Activated gamma-delta T cell treated with anti-CD3 and anti-CD28 coated beads, Interleukin-2, amount 50 U/mL, for 16 hours (primary cell): ENCODE data around the gene RIMBP2.
"Not testable (repeated sequence)": the region's sequence is repeated elsewhere in the genome, so short reads cannot be mapped to it uniquely, and the experiment has no call there.

ENCODE experiments used
- DNase-seq: peaks from one replicate; pipeline ENCODE4 v3.0.0-alpha.2; 2020; ENCODE audit warnings: low read depth

Gene RIMBP2

DNA sequence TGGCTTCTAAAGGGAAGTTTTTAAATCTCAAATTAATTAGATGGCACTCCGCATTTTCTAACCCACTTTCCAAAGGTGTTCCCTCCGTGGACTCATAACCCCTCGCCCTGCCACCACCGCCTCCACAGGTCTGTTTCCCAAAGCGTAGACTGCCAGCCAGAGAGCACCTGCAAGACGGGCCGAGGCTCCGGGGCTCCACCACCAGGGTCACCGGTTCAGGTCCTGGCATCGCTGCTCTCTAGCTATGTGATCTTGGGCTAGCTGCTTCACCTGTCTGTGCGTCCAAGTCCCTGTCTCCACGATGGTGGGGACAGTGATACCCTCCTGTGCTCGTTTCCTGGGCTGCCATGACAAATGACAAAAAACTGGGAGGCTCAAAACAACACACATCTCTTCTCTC, 11.5 kb downstream of the RIMBP2 start:
- DNase-seq = no peak

- no peak for DNase-seq
Measured at GRCh38 chr12:130703733-130704375, 12.2 kb downstream of the RIMBP2 start.

DNA sequence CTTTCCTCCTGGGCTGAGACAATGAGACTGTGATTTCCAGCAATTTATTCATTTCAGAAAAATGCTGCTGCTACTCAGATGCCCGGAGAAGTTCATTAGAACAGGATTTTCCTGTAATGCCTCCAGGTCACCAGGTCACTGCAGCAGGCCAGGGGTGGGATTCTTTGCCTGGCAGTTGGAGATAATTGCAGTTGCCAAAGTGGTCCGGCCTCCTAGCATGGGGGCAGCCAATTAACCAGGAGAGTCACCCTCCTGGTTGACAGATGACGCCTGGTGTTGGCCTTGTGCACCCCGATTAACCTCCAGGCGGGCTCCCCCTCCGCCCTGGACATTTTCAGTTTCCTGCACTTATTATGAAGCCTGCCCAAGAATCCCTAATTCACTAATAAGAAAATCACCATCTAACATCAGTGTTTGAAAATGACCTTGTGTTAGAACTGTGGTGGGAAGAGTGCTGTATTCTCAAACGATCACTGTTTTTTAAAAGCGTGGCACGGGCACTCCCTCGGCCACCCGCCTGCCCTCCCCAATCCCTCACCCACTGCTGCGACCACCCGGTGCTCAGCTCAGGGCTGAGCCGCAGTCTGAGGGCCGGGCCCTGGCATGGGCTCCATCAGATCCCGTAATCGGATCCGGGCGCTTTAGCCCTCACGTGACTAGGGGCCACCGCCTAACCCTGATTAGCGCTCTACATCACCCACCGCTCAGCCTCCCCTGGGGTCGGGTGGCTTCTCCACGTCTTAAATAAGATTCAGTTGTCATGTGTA, 12.9 kb downstream of the RIMBP2 start:
- DNase-seq = no peak

GRCh38 chr12:130701402-130701744, 14.7 kb downstream of the RIMBP2 start:
- no peak for DNase-seq

- DNase-seq = no peak
Measured at GRCh38 chr12:130700492-130701401, 15.4 kb downstream of the RIMBP2 start.

DNA sequence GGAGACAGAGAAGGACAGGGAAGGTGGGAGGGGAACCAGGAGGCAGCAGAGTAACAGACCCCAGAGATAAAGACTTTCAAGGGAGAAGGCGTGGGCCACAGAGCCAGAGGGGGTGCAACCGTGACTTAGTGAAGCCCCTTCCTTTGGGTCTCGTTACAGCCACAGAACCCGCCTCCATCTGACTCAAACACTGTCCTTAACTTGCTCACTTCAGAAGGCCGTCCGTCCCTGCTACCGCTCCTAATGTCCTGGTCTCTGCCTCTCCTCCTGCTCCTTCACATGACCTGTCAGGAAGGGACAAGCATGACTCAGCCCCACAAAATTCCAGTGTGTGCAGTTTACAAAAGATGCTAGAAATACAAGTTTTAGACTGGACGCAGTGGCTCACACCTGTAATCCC, 18.0 kb downstream of the RIMBP2 start:
- DNase-seq = no peak

GRCh38 chr12:130696379-130697100, 19.6 kb downstream of the RIMBP2 start:
- DNase-seq = no peak

- no peak for DNase-seq
Measured at GRCh38 chr12:130695061-130695460, 21.0 kb downstream of the RIMBP2 start.

- no peak for DNase-seq
Measured at GRCh38 chr12:130689408-130690405, 26.4 kb downstream of the RIMBP2 start.

GRCh38 chr12:130688999-130689398, 27.1 kb downstream of the RIMBP2 start:
- DNase-seq = not testable (repeated sequence)

DNA sequence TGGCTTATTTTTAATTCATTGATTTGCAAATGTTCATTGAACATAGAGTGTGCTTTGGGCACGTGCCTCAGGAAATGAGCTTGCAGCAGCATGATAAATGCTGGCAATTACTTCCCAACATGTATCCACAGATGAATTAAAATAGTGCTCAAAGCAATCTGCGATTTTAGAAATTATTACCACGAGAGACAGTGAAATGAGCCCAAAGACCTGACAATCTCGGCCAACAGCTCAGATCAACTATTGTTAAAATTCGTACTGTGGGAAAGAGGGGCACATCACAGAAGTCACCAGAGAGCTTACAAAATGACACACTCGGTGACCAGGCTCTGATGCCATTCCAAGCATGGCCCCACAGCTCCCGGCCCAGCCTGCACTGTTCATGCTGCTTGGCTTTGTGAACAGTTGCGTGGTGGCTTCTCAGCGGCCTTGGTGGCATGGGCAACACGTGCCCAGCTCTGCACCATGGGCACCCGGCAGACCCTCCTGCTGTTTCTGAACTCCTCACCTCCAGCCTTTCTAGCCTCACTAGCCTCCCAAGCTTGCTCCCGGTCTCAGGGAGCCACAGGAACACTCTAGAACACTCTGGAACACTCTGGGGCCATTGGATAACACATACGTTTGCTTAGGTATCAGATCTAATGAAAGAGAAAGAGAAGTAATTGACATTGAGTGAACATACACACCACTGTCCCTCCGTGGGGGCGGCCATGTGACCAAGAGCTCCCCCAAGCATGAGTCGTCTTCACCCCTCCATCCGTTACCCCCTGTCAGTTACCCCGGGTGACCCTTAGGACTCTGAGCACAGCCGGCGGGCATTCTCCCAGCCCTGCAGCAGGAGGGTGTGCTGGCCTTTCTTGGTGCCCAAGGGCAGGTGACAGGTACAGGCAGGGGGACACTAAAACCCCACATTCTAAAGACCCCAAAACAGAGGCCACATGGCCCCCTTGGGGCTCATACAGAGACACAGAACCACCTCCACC, 28.0 kb downstream of the RIMBP2 start:
- DNase-seq = no peak

- DNase-seq = no peak
Measured at GRCh38 chr12:130687190-130687589, 28.9 kb downstream of the RIMBP2 start.

DNA sequence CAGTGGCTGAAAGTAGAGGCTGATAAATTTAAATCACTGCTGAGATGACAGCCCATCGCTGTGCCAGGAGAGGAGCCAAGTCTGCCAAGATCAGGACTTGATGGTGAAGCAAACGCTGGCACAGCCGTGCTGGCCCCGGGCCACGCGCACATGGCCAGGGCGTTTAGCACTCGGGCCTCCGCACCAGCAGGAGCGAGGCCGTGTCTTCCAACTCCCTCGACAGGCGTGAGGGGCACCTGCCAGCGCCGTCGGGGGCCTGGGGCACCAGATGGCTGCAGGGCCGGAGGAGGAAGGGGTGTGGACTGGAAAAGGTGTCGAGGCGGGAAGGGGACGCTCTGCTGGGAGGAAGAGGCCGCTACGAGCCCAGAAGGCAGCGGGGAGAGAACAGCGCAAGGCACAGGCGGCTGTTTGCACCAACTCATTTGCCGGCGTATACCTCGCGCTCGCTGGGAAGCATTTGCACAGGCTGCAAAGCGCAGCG, 29.5 kb downstream of the RIMBP2 start:
- DNase-seq = no peak

DNA sequence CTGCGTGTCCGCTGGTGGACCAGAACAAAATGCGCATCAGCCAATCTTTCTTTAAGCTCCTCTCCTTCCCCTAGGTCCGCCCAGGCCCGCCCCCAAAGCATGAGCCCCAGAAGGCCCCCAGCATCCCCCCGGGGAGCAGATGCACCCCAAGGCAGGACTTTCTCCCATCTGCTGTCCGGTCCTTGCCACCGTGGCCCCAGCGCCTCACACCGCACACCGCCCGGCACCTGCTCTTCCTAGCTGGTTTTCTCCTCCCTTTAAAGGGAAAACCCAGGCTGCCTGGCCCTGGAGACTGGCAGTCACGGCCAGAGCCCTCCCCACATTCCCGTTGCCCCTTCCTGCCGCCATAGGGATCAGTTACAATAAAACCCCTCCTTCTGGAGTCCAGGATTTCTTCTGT, 30.2 kb downstream of the RIMBP2 start:
- DNase-seq = no peak

GRCh38 chr12:130685250-130685787, 30.8 kb downstream of the RIMBP2 start:
- DNase-seq = no peak

DNA sequence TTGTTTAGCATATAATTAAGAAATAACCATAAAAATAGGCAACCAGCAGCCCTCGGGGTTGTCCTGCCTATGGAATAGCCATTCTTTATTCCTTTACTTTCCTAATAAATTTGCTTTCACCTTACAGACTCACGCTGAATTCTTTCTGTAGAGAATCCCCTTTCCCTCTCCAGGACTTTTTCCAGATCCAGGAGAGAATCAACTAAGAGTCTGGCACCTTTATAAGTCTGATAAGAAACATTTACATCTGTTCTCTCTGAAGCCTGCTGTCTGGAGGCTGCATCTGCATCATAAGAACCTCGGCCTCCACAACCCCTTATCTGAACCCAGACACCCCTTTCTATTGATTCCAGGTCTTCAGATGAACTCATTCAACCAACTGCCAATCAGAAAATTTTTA, 32.3 kb downstream of the RIMBP2 start:
- no peak for DNase-seq

GRCh38 chr12:130683080-130683479, 33.0 kb downstream of the RIMBP2 start:
- no peak for DNase-seq

DNA sequence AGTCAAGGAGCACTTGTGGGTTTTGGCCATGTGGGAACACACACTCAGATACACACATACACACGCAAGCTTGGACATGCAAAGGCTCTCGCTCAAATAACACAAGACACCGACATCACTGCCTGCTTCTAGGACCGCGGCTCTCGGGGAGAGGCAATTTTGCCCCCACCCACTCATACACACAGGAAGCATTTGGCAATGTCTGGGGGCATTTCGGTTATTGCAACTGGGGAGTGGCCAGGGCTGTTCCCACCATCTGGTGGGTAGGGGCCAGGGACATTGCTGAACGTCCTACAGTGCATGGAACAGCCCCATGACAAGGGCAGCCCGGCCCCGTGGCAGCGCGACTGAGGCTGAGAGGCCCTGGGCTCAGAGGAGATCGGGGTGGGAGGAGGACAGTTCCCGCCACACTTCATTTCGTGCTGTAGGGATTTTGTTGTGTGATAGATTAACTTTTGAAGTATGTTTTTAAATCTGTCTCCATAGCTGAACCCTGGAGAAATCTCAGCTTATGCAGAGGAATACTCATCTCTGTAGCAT, 35.6 kb downstream of the RIMBP2 start:
- no peak for DNase-seq
